Spleen (tissue), 7 donors: ENCODE measurements around the gene PUS10.

Source experiments
- POLR2AphosphoS5 ChIP-seq, 3 donors: sonication (generic); formaldehyde crosslinking; IDR thresholded peaks; one replicate each; pipeline ENCODE4 v1.5.1; 2017; ENCODE audit warnings: antibody characterized with exemption in 3 of 3
- TF ChIP-seq, protein P1 (sequence below), 11 experiments: fragments of 200-600 bp in 7 of 11; fragments of 450-650 bp in 4 of 11; sonication (generic) in 4 of 11; IDR thresholded peaks in 8 of 11; conservative IDR thresholded peaks in 3 of 11; 1 replicate in 7 of 11; 2 replicates in 4 of 11; pipeline versions ENCODE4 v1.4.0 to v1.8.0; 2016 to 2021; ENCODE audit warnings: antibody characterized with exemption in 11 of 11, inconsistent platforms in 4 of 11, mild to moderate bottlenecking in 1 of 11
- donor health status: DM: no; HTN: no; CAD: no; lungs with moderate emphysema.
- donor health status: DM: no; HTN: no; CAD: no.
- donor health status: DM: no; HTN: no; CAD: no.

DNA sequence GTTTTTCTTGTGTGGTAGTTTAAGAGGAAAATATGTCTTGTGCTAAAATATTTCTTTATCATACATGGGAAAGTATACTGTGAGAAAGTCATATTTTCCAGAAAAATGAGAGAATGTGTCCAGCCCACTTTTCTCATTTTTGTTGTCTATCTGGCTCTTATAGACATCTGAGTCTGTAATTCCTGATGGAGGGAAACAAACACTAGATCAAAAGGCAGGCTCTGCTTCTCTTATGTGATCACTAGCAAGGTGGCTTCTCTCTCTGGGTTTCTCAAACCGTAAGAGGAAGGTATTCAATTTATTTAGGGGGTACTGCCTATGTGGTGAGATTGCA, 40.5 kb downstream of the PUS10 start:
- no peak for TF ChIP-seq POLR2AphosphoS5 (IDR thresholded peaks at IDR 0.05)
- TF ChIP-seq, protein P1, sequence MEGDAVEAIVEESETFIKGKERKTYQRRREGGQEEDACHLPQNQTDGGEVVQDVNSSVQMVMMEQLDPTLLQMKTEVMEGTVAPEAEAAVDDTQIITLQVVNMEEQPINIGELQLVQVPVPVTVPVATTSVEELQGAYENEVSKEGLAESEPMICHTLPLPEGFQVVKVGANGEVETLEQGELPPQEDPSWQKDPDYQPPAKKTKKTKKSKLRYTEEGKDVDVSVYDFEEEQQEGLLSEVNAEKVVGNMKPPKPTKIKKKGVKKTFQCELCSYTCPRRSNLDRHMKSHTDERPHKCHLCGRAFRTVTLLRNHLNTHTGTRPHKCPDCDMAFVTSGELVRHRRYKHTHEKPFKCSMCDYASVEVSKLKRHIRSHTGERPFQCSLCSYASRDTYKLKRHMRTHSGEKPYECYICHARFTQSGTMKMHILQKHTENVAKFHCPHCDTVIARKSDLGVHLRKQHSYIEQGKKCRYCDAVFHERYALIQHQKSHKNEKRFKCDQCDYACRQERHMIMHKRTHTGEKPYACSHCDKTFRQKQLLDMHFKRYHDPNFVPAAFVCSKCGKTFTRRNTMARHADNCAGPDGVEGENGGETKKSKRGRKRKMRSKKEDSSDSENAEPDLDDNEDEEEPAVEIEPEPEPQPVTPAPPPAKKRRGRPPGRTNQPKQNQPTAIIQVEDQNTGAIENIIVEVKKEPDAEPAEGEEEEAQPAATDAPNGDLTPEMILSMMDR (IDR thresholded peaks at IDR 0.05 in 8 of 11, conservative IDR thresholded peaks at IDR 0.05 in 3 of 11) = no peak
